Subcutaneous abdominal adipose tissue (tissue), 5 donors: Measurements from ENCODE around the gene EPAS1.

ENCODE experiments used
- H3K27ac ChIP-seq: one replicate; pipeline ENCODE4 v1.7.0; 2013; ENCODE audit warnings: low read depth, mild to moderate bottlenecking, inconsistent platforms, low read length, moderate library complexity
- H3K27me3 ChIP-seq, 5 donors: one replicate each; pipeline ENCODE4 v1.7.0; 2013; ENCODE audit warnings: low read length in 5 of 5, inconsistent platforms in 1 of 5; ENCODE audit not compliant: control insufficient read depth in 5 of 5, insufficient read depth in 4 of 5
- H3K36me3 ChIP-seq, 5 donors: one replicate each; pipeline ENCODE4 v1.7.0; 2013; ENCODE audit warnings: low read length in 5 of 5; ENCODE audit not compliant: control insufficient read depth in 5 of 5, insufficient read depth in 5 of 5
- H3K4me1 ChIP-seq, 5 donors: one replicate each; pipeline ENCODE4 v1.7.0; 2013; ENCODE audit warnings: low read length in 5 of 5, mild to moderate bottlenecking in 3 of 5, moderate library complexity in 1 of 5; ENCODE audit not compliant: control insufficient read depth in 5 of 5, insufficient read depth in 5 of 5
- H3K4me3 ChIP-seq, 5 donors: one replicate each; pipeline ENCODE4 v1.7.0; 2013; ENCODE audit warnings: low read length in 5 of 5, low read depth in 1 of 5
- H3K9ac ChIP-seq, 5 donors: one replicate each; pipeline ENCODE4 v1.7.0; 2013; ENCODE audit warnings: low read length in 5 of 5, mild to moderate bottlenecking in 4 of 5, moderate library complexity in 3 of 5
- H3K9me3 ChIP-seq, 5 donors: one replicate each; pipeline ENCODE4 v1.7.0; 2013; ENCODE audit warnings: low read length in 5 of 5; ENCODE audit not compliant: control insufficient read depth in 5 of 5
- donor health status: healthy.
- donor health status: healthy.
- donor health status: healthy.
- donor health status: healthy.
- donor health status: healthy.

EPAS1 gene

DNA sequence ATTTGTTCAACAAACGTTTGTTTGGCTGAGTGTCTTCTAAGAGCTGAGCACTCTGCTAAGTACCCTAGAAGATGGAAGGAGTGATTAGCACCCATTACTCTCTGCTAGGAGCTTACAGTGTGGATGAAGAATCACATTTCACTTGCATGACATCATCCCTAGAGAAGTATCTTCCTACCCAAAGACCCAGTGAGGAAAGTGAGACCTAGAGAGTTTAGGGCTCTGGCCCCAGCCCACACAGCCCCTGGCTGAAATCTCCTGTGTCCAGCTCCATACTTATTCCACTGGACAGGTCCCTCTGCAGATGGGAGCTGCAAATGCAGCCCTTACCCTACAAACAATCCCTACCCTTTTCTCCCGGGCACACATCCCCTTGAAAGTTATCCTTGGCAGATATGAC, 26.8 kb upstream of the EPAS1 start:
- peaks cover 0 to 67% (median 11%) of the 10 kb centered on the region in 5 donors for H3K4me1 ChIP-seq
- H3K36me3 ChIP-seq: no peaks in the 10 kb centered on the region
- H3K9ac ChIP-seq: peak overlapping the region in 1 of 5 donors; percentile 33
- H3K27ac ChIP-seq: no peak overlapping the region
- no peaks in the 10 kb centered on the region for H3K27me3 ChIP-seq
- no peaks in the 10 kb centered on the region for H3K9me3 ChIP-seq
- no peak overlapping the region for H3K4me3 ChIP-seq

DNA sequence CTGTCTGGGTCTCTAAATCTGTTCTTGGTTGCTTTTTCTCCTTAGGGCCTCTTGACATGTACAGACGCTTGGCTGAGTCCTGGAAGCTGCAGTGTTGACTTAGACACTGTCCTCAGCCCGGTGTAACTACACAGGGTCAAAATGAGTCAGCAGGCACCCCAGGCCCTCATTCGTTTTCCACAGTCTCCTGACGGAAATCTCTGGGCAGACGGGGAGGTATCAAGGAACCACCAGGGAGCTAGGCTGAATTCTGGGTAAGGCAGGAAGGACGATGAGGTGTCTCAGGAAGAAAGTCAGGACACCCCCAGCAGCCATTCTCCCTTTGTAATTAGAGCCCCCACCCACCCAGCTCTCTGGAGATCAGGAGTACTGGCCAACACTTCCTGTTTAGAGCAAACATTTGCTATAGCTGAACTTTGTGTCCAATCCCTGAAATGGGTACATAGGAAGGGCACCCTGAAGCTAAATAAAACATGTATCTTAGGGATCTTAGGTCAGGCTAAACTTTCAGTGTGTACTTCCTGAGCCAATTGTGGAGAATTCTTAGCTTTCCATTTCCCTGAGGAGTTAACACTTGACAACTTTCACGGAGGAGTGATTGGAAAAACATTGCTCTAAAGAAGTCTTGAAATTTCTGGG, 23.9 kb upstream of the EPAS1 start:
- peaks cover 6 to 85% (median 22%) of the 10 kb centered on the region in 5 donors for H3K4me1 ChIP-seq
- H3K36me3 ChIP-seq: no peaks in the 10 kb centered on the region
- H3K27ac ChIP-seq: peak overlapping the region; percentile 68
- no peaks in the 10 kb centered on the region for H3K27me3 ChIP-seq
- H3K9me3 ChIP-seq: no peaks in the 10 kb centered on the region
- H3K9ac ChIP-seq: peak overlapping the region in 1 of 5 donors; percentile 35
- H3K4me3 ChIP-seq: no peak overlapping the region

DNA sequence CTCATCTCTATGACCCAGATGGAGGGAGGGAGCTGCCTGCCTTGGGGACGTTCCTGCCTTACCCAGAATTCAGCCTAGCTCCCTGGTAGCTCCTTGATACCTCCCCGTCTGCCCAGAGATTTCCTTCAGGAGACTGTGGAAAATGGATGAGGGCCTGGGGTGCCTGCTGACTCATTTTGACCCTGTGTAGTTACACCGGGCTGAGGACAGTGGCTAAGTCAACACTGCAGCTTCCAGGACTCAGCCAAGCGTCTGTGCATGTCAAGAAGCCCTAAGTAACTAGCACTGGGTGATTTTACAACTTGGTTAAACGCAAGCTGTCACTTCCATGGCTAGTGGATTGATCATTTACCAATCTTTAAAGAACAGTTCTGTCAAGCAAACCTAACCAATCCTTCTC, 23.3 kb upstream of the EPAS1 start:
- Histone ChIP-seq H3K36me3 (no peaks in the 10 kb centered on the region), H3K4me3 (no peak overlapping the region), H3K27me3 (no peaks in the 10 kb centered on the region), H3K4me1 (peaks cover 6 to 85% (median 22%) of the 10 kb centered on the region in 5 donors), H3K9me3 (no peaks in the 10 kb centered on the region), H3K27ac (peak overlapping the region; percentile 68), H3K9ac (peak overlapping the region in 1 of 5 donors; percentile 35)

DNA sequence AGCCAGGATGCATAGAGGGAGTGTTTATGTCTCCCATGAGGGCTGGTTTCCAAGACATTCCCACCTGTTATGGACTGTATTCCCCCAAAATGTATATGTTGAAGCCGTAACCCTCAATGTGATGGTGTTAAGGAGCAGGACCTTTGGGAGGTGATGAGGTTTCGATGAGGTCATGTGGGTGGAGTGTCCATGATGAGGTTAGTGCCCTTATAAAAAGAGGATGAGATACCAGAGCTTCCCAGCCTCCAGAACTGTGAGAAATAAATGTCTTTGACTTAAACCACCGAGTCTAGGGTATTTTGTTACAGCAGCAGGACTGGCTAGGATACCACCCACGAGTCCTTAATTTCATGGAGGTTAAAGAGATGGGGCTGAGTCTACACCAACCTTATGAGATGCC, 22.6 kb upstream of the EPAS1 start:
- Histone ChIP-seq H3K4me3 (no peak overlapping the region), H3K27me3 (no peaks in the 10 kb centered on the region), H3K36me3 (no peaks in the 10 kb centered on the region), H3K27ac (peak overlapping the region; percentile 68), H3K9me3 (no peaks in the 10 kb centered on the region), H3K4me1 (peaks cover 6 to 84% (median 20%) of the 10 kb centered on the region in 5 donors), H3K9ac (no peak overlapping the region)

DNA sequence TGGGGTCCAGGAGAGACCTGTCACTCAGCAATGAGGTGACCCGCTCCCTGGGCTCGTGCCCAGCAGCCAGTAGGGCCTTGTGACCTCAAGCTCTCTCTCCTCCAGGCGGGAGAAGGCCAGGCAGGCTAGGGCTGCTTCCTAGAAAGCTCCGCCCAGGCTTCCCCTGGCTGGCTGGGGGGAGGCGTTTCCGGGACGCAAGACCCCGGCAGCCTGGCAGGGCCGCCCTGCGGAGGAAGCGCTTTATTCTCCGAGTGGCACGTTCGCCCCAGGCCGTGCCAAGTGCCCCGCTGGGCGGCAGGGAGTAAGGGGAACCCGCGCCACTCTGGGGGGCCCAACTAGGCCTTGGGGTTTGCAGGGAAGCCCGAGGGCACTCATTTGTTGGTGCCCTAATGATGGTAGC, 21.2 kb upstream of the EPAS1 start:
- H3K36me3 ChIP-seq: no peaks in the 10 kb centered on the region
- H3K27ac ChIP-seq: peak overlapping the region; percentile 73
- peak overlapping the region in 1 of 5 donors; percentile 4 for H3K4me3 ChIP-seq
- no peaks in the 10 kb centered on the region for H3K9me3 ChIP-seq
- H3K4me1 ChIP-seq: peaks cover 6 to 70% (median 18%) of the 10 kb centered on the region in 5 donors
- H3K9ac ChIP-seq: peak overlapping the region in 1 of 5 donors; percentile 22
- H3K27me3 ChIP-seq: no peaks in the 10 kb centered on the region

DNA sequence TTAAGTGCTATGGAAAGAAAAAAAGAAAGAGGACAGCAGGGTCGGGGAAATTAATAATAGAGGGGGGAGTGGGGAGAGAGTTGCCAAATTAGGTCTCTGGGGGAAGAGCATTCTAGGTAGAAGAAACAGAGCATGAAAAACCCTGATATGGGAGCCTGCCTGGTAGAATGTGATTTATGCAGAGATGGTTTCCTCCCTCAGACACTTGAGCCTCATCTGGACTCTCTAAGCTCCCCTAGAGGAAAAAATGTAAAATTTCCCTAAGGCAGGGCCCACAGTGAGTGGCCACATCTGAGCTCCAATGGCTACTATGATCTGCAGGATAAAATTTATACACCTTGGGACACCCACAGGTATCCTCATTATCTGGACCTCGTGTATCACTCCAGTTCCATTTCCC, 20.6 kb upstream of the EPAS1 start:
- H3K9me3 ChIP-seq: no peaks in the 10 kb centered on the region
- H3K4me1 ChIP-seq: peaks cover 6 to 68% (median 18%) of the 10 kb centered on the region in 5 donors
- H3K27ac ChIP-seq: peak overlapping the region; percentile 73
- no peaks in the 10 kb centered on the region for H3K36me3 ChIP-seq
- no peaks in the 10 kb centered on the region for H3K27me3 ChIP-seq
- H3K9ac ChIP-seq: peak overlapping the region in 1 of 5 donors; percentile 22
- no peak overlapping the region for H3K4me3 ChIP-seq

DNA sequence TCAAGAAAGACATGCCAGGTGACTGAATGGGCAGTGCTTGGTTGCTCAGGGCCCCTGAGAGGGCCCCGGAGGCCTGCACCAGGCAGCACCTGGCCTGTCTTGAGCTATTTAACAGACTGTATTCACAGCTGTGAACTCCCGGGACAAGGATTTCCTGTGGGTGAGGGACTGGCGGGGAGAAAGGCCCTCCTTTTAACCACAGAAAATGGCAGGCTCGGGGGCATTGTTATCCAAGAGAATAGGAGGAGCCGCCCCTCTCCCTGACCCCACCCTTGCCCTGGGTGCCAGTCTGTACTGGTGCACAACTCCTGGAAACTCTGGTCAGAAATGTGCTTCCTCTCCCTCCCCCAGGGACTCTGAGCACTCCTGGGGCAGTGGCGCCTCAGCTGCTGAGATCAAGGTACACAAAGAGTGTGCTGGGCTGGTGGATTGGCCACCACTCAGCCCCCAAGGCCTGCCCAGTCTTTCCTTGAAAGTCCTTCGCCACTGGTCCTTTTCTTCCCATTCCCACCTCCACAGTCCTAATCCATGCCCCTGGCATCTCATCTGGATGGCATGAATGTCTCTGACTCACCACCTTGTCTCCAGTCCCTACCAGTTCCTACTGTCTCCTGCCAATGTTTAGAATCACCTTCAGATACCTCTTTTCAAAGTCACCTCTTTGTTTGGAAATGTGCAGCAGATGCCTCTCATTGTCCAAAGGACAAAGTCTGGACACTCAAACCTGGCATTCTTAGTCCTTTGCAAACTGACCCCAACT, 19.6 kb upstream of the EPAS1 start:
- Histone ChIP-seq H3K4me1 (peaks cover 6 to 65% (median 18%) of the 10 kb centered on the region in 5 donors), H3K27me3 (no peaks in the 10 kb centered on the region), H3K36me3 (no peaks in the 10 kb centered on the region), H3K9ac (peak overlapping the region in 1 of 5 donors; percentile 9), H3K27ac (peak overlapping the region; percentile 73), H3K4me3 (no peak overlapping the region), H3K9me3 (no peaks in the 10 kb centered on the region)

DNA sequence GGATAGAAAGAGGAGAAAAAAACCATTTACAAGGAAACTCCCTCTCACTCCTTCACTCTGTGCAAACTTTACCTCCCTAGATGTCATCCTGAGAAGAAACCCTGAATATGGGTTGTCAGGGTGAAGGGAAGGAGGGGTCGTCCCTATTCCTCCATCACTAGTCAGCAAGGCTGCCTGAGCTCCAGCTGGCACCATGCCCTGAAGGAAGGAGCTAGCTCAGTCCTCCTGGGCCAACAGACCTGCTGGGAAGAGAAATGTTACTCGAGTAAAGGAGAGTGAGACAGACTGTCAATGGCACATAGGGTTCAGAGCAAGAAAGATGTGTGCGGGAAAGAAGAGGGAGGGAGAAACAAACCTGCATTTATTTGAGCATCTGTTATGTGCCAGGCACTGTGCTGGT, 18.3 kb upstream of the EPAS1 start:
- no peaks in the 10 kb centered on the region for H3K9me3 ChIP-seq
- H3K9ac ChIP-seq: no peak overlapping the region
- no peak overlapping the region for H3K27ac ChIP-seq
- H3K4me1 ChIP-seq: peaks cover 6 to 53% (median 18%) of the 10 kb centered on the region in 5 donors
- H3K36me3 ChIP-seq: no peaks in the 10 kb centered on the region
- H3K27me3 ChIP-seq: no peaks in the 10 kb centered on the region
- no peak overlapping the region for H3K4me3 ChIP-seq

DNA sequence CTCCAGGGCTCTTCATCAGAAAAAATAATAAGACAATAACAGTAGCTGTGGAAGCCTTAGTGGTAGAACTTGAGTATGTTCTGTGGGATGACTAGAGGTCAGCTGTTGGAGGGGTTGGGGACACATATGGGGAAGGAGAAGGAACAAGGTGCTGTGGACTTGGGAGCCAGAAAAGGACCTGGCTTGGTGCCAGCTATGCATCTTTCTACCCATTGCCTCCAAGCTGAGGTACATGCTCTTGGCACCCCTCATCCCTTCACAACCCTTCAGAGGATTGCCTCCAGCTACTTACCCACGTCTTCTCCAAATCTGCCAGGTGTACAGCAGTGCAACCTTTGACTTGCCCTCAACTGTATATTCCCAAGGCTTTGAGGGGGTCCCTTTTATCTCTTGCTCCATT, 15.3 kb upstream of the EPAS1 start:
- no peaks in the 10 kb centered on the region for H3K27me3 ChIP-seq

DNA sequence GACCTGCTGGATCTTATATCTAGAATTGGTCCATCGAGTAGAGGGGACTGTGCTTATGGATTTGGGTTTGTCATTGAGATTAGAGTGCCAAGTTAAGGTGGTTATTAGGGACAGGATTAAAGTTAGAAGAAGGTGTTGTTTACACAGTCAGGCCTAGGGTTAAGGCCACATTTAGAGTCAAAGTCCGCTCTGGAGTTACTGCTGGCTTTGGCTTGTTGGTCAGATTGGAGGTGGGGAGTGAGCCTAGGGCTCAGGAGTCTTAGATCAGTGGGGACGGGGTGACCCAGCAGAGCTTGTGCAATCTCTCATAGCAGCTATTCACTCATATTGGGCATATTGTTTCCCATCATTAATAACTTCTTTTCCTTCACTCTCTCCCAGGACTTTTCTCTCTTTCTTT, 13.5 kb upstream of the EPAS1 start:
- no peaks in the 10 kb centered on the region for H3K36me3 ChIP-seq
- H3K4me1 ChIP-seq: peaks cover 0 to 6% (median 0%) of the 10 kb centered on the region in 5 donors
- H3K27me3 ChIP-seq: no peaks in the 10 kb centered on the region
- no peak overlapping the region for H3K4me3 ChIP-seq
- no peak overlapping the region for H3K27ac ChIP-seq
- no peak overlapping the region for H3K9ac ChIP-seq
- no peaks in the 10 kb centered on the region for H3K9me3 ChIP-seq

More for the DNA sequence above, 15.3 kb upstream of the EPAS1 start:
- Histone ChIP-seq H3K4me1 (peaks cover 0 to 23% (median 0%) of the 10 kb centered on the region in 5 donors), H3K4me3 (no peak overlapping the region), H3K27ac (no peak overlapping the region), H3K9me3 (no peaks in the 10 kb centered on the region), H3K9ac (no peak overlapping the region), H3K36me3 (no peaks in the 10 kb centered on the region)
